A673 (cell line): ENCODE data around the gene ATP9A. TPM values are rescaled to one million over a fixed set of nuclear protein-coding genes. Genes with fewer than 3 reads are reported as not detected.
A peak's percentile ranks its signal among the peaks of the same experiment; 100 is the strongest.

Source experiments
- BruUV-seq: library from RNA; stranded (reverse); fragments of 400-500 nt; replicated peaks from 2 replicates; lab custom pipeline; 2021; lab: Mats Ljungman, UMichigan
- CTCF ChIA-PET: fragments of 300-600 bp; sonication (Branson Sonifier 250); formaldehyde crosslinking; loops from one replicate; lab custom pipeline; 2022; ENCODE audit warnings: antibody characterized with exemption; lab: Charles Lee
- POLR2A ChIA-PET: fragments of 300-600 bp; sonication (Branson Sonifier 250); formaldehyde crosslinking; loops from one replicate; lab custom pipeline; 2022; ENCODE audit warnings: antibody characterized with exemption; ENCODE audit not compliant: low non-redundant PET; lab: Charles Lee
- DNase-seq: peaks from one replicate; pipeline ENCODE4 v3.0.0-alpha.2; 2015; ENCODE audit warnings: low spot score
- H3K27ac ChIP-seq: fragments of 200-600 bp; sonication (generic); 2 replicates; pipeline ENCODE4 v1.5.1; 2016; ENCODE audit warnings: mixed run types, low read depth, mild to moderate bottlenecking, mixed read lengths, antibody characterized with exemption, low read length; ENCODE audit not compliant: poor library complexity, severe bottlenecking
- H3K27me3 ChIP-seq: fragments of 200-600 bp; sonication (generic); replicated peaks from 2 replicates; pipeline ENCODE4 v1.6.1; 2017; ENCODE audit warnings: mixed run types, low read depth, mild to moderate bottlenecking, mixed read lengths, antibody characterized with exemption, low read length; ENCODE audit not compliant: insufficient read depth, poor library complexity
- H3K36me3 ChIP-seq: fragments of 200-600 bp; sonication (generic); 2 replicates; pipeline ENCODE4 v1.6.1; 2016; ENCODE audit warnings: mixed run types, mild to moderate bottlenecking, mixed read lengths, antibody characterized with exemption, low read length; ENCODE audit not compliant: insufficient read depth, poor library complexity, severe bottlenecking
- H3K4me1 ChIP-seq: fragments of 200-600 bp; sonication (generic); 2 replicates; pipeline ENCODE4 v1.6.1; 2017; ENCODE audit warnings: mixed run types, mild to moderate bottlenecking, mixed read lengths, antibody characterized with exemption, low read length; ENCODE audit not compliant: insufficient read depth, poor library complexity, severe bottlenecking
- H3K4me3 ChIP-seq: fragments of 200-600 bp; sonication (generic); 2 replicates; pipeline ENCODE4 v1.5.1; 2016; ENCODE audit warnings: low read depth, mixed run types, mild to moderate bottlenecking, mixed read lengths, low read length; ENCODE audit not compliant: poor library complexity, severe bottlenecking
- H3K9me3 ChIP-seq: fragments of 200-600 bp; sonication (generic); 2 replicates; pipeline ENCODE4 v1.6.1; 2016; ENCODE audit warnings: mixed run types, low read depth, mild to moderate bottlenecking, mixed read lengths, antibody characterized with exemption, low read length; ENCODE audit not compliant: poor library complexity, severe bottlenecking
- EZH2 ChIP-seq: fragments of 200-600 bp; sonication (generic); IDR thresholded peaks from 2 replicates; pipeline ENCODE4 v1.6.1; 2017; ENCODE audit warnings: borderline replicate concordance, low read depth, mild to moderate bottlenecking, mixed read lengths, antibody characterized with exemption, low read length; ENCODE audit not compliant: poor library complexity, severe bottlenecking
- intact Hi-C: fragments of 100-400 bp; cut with micrococcal nuclease; formaldehyde crosslinking; loops from one replicate; pipeline ENCODE4 v1.10.0; 2022; ENCODE audit not compliant: unreplicated experiment
- total RNA-seq: library from RNA; stranded (reverse); gene quantifications from 2 replicates; pipeline ENCODE4 v1.2.3, GENCODE V29; 2021
- TF ChIP-seq, protein P1 (sequence below): fragments of 300-800, 200-600 bp; sonication (generic); conservative IDR thresholded peaks from 2 replicates; pipeline ENCODE4 v1.5.1; 2017; ENCODE audit warnings: low read depth, mild to moderate bottlenecking, antibody characterized with exemption, low read length, moderate library complexity, mixed read lengths

Gene ATP9A
- total RNA-seq, 1 experiment from 2014 or later: 31.2 TPM

DNA sequence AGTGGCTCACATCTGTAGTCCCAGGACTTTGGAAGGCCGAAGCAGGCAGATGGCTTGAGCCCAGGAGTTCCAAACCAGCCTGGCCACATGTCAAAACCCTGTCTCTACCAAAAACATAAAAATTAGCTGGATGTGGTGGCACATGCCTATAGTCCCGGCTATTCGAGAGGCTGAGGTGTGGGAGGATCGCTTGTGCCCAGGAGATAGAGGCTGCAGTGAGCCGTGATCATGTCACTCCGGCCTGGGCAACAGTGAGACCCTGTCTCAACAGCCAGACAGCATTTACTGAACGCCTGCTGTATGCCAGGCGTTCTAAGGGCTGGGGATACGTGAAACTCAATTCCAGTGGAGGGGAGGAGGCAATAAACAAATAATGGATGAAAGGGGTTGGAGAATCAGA is 69.9 kb downstream of the ATP9A start:
- no peaks in the 10 kb centered on the region for H3K9me3 ChIP-seq
- intact Hi-C loops: loop anchor here (5.0 kb wide), 1 partner anchor 46 kb away; no protein-coding TSS in a partner anchor
- no peaks in the 10 kb centered on the region for H3K27me3 ChIP-seq
- TF ChIP-seq, protein P1, sequence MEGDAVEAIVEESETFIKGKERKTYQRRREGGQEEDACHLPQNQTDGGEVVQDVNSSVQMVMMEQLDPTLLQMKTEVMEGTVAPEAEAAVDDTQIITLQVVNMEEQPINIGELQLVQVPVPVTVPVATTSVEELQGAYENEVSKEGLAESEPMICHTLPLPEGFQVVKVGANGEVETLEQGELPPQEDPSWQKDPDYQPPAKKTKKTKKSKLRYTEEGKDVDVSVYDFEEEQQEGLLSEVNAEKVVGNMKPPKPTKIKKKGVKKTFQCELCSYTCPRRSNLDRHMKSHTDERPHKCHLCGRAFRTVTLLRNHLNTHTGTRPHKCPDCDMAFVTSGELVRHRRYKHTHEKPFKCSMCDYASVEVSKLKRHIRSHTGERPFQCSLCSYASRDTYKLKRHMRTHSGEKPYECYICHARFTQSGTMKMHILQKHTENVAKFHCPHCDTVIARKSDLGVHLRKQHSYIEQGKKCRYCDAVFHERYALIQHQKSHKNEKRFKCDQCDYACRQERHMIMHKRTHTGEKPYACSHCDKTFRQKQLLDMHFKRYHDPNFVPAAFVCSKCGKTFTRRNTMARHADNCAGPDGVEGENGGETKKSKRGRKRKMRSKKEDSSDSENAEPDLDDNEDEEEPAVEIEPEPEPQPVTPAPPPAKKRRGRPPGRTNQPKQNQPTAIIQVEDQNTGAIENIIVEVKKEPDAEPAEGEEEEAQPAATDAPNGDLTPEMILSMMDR: no peak
- TF ChIP-seq EZH2: no peak
- H3K27ac ChIP-seq: peak overlapping the region; percentile 81
- BruUV-seq: no TSS peak
- DNase-seq: no peak
- ChIA-PET POLR2A (no interaction called here), CTCF (no interaction called here)
- peaks cover 60% of the 10 kb centered on the region for H3K4me1 ChIP-seq
- no peaks in the 10 kb centered on the region for H3K36me3 ChIP-seq
- no peak overlapping the region for H3K4me3 ChIP-seq

DNA sequence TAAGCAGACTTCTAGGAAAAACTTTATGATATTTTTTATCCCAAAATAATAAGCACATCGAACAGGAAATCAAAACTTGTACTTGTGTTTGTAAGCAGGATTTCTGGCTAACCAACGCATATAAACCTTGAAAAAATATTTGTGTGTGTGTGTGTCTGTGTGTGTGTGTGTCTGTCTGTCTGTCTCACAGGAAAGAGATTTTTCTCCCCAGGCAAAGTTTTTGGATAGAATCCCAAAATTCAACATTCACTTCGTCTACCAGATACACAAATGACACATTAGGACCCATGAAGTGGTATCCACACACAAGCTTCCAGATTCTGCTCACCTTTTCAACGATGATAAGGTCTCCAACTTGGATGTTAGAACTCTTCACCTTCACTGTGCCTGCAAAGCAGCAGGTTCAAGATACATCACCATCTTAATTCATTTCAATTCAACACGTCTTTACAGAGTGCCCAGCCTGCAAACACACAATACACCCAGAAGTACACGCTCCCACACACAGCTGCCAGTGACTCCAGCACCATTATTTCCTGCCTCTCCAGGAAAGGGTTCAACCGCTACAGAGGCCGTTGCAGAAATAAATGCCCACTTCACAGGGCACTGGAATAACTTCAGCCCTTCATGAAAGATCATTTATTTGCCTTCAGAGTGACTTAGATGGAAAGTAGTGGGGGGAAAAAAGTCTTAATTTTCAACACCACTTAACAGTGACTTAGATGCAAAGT is 70.9 kb downstream of the ATP9A start:
- CTCF ChIA-PET: interaction anchor here (0.9 kb wide), 1 partner anchor 102 kb away, joined by 4 read pairs; no protein-coding TSS in a partner anchor
- peak overlapping the region; percentile 40 for H3K4me3 ChIP-seq
- DNase-seq: no peak

DNA sequence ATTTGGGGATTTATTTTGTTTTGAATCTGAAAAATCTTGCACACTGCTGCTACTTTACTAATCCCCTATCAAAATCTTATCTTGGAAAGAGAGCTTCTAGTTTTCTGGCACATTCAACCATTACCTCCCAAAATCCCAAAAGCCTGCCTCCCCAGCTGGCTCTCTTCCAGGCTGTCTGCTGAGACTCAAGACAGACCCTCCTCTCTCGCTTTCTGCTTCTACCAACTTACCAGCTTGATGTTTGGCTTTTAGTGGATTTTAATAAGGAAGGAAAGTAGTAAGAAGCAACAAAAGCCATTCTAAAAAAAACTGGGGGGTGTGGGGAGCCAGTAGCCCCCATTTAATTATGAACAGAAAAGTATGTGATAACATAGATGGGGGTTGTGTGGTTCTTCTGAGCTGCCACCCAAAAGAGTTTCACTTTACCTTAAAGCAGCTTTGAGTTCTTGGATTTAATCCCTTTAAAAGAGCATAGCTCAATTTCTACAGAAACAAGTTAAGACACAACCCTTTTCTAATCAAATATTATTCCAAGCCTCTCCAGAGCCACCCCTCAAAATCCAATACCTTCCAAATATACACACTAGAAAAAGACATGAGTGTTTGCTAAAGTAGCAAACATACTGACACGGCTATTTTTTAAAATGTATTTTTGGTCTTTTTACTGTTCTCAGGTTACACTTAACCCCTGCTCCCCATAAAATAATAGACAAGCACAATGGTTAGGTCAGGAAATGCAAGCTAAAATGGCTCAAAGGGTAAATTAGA is 71.7 kb downstream of the ATP9A start:
- peak overlapping the region; percentile 81 for H3K27ac ChIP-seq
- no peaks in the 10 kb centered on the region for H3K9me3 ChIP-seq
- peak; percentile 89 for DNase-seq
- POLR2A ChIA-PET: interaction anchor here (0.7 kb wide), 1 partner anchor 102 kb away, joined by 3 read pairs; no protein-coding TSS in a partner anchor
- H3K4me1 ChIP-seq: peaks cover 45% of the 10 kb centered on the region
- no TSS peak for BruUV-seq
- no peaks in the 10 kb centered on the region for H3K36me3 ChIP-seq
- intact Hi-C loops: loop anchor here (5.0 kb wide), 1 partner anchor 44 kb away; no protein-coding TSS in a partner anchor
- H3K4me3 ChIP-seq: peak overlapping the region; percentile 40
- TF ChIP-seq, protein P1: no peak
- TF ChIP-seq EZH2: no peak
- CTCF ChIA-PET: interaction anchor here (0.9 kb wide), 1 partner anchor 103 kb away, joined by 4 read pairs; no protein-coding TSS in a partner anchor
- H3K27me3 ChIP-seq: no peaks in the 10 kb centered on the region

More for the DNA sequence above, 70.9 kb downstream of the ATP9A start:
- Histone ChIP-seq H3K4me1 (peaks cover 50% of the 10 kb centered on the region), H3K27me3 (no peaks in the 10 kb centered on the region), H3K36me3 (no peaks in the 10 kb centered on the region), H3K9me3 (no peaks in the 10 kb centered on the region), H3K27ac (peak overlapping the region; percentile 81)
- POLR2A ChIA-PET: no interaction called here
- BruUV-seq: no TSS peak
- TF ChIP-seq, protein P1: no peak
- TF ChIP-seq EZH2: no peak
- intact Hi-C loops: loop anchor here (5.0 kb wide), 1 partner anchor 45 kb away; no protein-coding TSS in a partner anchor
